ENCODE data around the gene MAP4K2. TPM values are rescaled to one million over a fixed set of nuclear protein-coding genes. Genes with fewer than 3 reads are reported as not detected.
A peak's percentile ranks its signal among the peaks of the same experiment; 100 is the strongest.
"Not testable (repeated sequence)": the region's sequence is repeated elsewhere in the genome, so short reads cannot be mapped to it uniquely, and the experiment has no call there.

The MAP4K2 gene
- total RNA-seq, 1 donor: 70.8 TPM

DNA sequence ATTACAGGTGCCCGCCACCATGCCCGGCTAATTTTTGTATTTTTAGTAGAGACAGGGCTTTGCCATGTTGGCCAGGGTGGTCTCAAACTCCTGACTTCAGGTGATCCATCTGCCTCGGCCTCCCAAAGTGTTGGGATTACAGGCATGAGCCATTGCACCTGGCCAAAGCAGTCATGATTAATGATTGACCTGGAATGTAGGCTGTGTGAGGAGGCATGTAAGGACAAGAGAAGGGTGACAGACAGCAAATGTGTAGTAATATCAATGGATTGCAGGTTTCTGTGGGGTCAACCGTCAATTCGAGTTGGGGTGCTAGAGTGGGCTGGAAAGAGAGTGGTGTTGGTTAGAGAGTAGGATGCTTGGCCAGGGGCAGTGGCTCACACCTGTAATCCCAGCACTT, 12.4 kb upstream of the MAP4K2 start:
- DNase-seq (ENCODE audit: low read depth in 2 of 3, low spot score in 2 of 3): not testable (repeated sequence)

DNA sequence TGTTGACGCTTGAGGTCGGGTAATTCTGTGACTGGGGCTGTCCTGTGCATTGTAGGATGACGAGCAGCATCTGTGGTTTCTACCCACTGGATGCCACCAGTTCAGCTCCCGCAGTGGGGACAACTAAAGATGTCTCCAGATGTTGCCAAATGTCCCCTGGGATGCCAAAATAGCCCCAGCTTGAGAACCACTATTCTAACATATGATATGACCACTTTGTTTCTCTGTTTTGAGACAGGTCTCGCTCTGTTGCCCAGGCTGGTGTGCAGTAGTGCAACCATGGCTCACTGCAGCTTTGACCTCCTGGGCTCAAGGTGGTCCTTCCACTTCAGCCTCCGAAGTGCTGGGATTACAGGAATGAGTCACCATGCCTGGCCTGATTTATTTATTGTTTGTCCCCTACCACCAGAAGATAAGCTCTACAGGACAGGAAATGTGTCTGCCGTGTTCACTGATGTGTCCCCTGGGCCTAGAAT, 11.7 kb upstream of the MAP4K2 start:
- DNase-seq (ENCODE audit: low read depth in 2 of 3, low spot score in 2 of 3): no peak

DNA sequence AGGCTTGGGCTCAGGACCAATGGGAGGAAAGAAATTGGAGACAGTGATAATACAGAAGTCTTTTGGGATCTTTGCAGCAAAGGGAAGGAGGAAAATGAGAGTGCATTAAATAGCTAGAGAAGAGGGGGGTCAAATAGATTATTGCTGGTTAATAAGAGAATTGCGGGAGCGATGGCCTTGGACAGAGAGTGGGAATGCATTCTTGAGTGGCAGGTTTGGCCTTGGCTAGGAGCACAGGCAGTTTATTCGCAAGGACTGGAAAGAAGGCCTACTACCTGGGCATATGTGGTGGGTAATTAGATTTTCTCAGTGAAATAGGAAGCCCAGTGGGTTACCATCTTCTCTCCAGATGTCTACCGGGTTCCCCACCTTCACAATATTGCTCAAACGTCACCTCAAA, 10.8 kb upstream of the MAP4K2 start:
- no peak for DNase-seq (ENCODE audit: low read depth in 2 of 3, low spot score in 2 of 3)

DNA sequence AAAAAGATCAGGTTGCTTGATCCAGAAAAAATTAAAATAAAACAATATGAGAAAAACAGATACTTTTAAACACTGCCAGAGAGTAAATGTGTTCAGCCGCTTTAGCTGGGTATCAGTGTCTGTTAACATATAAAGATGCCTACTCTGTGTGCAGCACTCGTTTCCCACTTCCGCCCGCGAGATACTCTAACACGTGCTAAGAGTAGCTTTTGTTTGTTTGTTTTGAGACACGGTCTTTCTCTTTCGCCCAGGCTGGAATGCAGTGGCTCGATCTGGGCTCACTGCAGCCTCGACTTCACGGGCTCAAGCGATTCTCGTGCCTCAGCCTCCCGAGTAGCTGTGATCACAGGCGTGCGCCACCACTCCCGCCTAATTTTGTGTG, 7.9 kb upstream of the MAP4K2 start:
- DNase-seq (ENCODE audit: low read depth in 2 of 3, low spot score in 2 of 3): peak in 1 of 3 donors; percentile 63

DNA sequence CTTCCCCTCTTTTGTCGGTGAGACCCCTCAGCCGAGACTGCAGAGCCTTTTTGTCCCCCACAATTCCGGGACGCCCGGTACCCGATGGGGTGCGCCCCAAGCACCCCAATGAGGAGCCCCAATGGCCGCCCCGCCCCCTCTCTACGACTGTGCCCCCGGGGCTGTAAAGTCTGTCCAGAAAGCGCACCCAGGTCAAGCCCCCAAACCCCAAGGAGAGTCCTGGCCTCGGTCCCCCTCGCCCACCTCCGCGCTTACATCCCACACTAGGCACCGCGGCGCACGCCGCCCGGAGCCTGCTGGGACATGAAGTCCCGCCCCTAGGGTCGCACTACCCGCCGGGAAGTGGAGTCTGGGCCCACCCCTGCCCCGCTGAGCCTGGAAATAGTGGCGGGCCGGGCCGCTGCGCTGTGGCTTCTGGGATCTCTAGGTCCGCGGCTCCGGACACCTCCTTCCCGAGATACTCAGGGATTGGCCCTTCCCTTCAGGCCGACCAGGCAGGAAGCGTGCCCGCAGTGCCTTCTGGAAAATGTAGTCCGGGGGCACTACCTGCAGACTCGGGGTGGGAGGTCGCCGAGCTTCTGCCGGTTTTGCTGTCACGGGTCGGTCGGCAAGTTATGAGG, 7.4 kb upstream of the MAP4K2 start, which contains the start of gene MEN1:
MEN1 (minus strand) TSS at position 281 of the 620 bp plus-strand sequence. CDS start 442 bp downstream, outside the sequence.
- DNase-seq (ENCODE audit: low read depth in 2 of 3, low spot score in 2 of 3): peak; percentile 44 to 94 (median 89)

DNA sequence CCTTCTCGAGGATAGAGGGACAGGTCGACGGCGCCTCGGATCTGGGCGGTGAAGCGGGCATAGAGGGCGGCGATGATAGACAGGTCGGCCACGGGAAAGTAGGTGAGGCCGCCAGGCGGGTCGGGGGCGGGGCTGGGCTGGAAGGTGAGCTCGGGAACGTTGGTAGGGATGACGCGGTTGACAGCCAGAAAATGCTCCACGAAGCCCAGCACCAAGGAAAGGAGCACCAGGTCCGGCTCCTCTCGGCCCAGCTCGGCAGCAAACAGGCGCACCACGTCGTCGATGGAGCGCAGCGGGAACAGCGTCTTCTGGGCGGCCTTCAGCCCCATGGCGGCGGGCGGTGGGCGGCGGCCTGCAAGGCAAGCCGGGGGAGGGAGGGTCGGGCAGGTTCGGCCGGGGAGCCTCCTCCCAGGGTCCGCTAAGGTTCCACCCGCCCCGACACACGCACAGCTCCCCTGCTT, 6.8 kb upstream of the MAP4K2 start:
- peak in 1 of 3 donors; percentile 22 for DNase-seq (ENCODE audit: low read depth in 2 of 3, low spot score in 2 of 3)

DNA sequence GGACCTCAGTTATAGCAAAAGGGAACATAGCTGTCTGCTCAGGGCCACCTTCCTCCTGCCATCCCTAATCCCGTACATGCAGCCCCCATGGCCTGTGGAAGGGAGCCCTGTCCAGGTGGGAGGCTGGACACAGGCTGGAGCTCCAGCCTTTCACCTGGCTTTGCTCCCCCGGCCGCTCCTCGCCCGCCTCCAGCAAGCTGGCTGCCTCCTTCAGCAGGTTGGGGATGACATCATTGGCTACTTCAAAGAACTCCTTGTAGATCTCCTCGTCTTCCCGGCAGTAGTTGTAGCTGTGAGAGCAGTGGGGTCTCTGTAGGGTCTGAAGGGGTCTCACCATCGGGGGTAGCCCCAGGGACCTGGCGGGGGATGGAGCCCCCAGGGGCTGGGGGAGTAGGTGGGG, 2.5 kb upstream of the MAP4K2 start:
- no peak for DNase-seq (ENCODE audit: low read depth in 2 of 3, low spot score in 2 of 3)

DNA sequence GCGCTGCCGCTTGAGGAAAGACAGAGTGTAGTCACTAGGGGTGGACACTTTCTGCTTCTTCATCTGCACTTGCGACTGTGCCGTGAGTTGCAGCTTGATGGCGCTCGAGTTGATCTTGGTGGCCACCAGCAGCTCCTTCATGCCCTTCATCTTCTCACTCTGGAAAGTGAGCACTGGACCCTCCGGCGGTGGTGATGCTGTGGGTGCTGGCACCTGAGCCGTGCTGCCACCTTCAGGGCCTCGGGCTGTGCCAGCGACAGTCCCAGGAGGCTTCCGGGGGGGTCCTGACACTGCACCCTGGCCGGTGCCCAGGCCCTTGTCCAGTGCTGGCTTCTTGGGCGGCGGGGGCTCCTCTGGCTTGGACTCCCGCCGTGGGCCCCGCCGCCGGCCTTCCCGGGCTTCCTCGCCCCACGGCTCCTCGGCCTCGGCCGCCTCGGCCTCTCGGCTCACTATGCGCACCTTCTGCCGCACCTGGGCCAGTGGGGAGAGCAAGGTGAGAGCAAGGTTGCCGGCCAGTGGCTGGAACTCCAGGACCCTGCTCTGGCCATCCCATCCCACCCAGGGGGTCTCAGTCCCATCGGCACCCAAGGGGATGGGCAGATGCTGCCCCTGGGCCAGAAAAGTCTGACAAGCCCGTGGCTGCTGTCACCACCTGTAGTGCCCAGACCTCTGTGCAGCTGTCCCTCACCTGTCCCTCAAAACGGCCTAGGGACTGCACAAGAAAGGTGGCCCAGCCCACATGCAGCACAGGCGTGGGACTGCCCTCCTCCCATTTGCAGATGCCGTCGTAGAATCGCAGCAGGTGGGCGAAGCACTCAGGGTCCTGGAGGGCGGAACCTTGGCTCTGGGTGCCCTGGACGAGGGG, 1.6 kb upstream of the MAP4K2 start:
- DNase-seq (ENCODE audit: low read depth in 2 of 3, low spot score in 2 of 3): no peak

DNA sequence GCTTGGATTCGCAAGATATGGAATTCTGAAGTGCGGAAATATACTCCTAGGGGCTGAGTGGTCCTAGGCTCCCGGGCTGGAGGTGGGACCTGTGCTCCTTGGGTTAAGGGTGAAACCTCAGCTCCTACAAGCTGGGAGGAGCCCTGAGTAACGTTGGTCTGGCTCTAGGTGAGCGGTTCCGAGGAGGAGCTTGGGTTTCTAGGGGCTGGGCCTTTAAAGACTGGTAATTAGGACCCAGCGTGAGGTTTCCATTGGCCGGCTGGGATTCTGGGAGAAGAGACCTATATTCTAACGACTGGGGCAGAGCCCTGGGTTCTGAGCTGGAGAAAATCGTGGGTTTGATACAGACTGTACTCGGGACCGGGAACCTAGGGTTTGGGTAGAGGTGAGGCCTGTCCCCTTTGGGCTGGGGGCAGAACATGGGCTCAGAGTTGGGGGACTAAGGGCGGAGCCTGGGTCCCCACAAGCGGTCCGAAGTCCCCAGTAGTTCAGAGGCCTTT, 882 bp upstream of the MAP4K2 start:
- DNase-seq (ENCODE audit: low read depth in 2 of 3, low spot score in 2 of 3): no peak

DNA sequence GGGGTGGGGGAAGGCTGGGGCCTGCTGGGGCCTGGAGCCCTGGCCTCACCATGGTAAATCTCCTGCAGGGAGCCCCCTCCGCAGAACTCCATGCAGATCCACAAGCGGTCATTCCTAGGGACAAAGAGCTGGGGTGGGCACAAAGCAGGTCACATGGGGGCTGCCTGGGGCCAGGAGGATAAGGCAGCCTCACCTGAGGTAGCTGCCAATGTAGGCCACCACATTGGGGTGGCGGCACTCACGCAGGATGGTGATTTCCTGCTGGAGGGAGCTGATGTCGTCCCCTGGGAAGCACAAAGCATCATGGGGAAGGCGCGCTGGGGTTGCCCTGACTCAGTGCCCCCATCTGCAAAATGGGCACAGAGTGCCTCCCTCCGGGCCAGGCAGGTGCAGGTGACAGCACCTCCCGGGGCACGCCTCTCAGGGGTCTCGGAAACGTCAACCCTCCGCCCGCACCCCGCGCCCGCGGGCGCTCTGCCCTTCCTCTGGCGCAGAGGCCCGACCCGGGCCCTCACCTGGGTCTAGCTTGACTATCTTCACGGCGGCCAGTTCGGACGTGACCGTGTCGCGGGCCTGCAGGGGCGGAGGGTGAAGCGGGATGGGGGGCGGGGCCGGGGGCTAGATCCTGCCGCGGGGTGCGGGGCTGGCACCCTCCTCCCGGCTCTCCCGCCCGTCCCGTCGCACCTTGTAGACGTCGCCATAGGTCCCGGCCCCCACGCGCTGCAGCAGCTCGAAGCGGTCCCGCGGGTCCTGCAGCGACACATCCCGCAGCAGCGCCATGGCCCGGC, 450 bp downstream of the MAP4K2 start:
- no peak for DNase-seq (ENCODE audit: low read depth in 2 of 3, low spot score in 2 of 3)

DNA sequence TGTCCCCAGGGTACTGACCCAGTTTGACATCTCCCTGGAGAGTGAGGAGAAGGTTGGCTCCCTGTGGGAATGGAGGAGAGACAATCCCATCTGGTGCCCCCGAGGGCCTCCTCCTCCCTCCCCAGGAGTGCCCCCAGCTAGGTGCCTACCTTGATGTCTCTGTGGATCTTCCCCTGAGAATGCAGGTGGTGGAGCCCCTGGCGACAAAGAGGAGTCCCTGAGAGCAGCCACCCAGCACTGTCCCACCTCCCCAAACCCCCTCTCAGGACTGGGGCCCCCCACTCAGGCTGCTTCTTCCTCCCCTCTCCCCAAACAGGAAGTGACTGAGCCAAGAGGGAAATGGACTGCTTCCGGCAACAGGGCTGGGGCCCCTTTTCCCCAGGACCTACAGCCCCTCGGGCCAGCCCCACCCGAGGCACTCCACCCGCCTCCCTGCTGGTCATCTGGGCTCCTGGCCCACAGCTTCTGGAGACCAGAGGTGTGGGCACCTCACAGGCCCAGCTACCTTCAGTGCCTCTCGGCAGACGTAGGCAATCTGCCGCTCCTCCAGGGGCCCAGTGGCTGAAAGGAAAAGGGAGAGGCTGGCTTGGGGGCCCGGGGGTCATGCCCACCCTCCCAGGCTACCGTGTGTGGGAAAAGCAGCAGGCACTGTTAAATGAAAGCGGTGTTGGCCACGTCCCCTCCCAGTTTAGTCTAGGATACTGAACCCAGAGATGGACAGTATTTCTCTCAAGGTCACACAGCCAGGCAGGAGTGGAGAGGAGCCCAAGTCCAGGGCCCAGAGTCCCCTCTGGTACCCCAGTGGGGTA, 1.2 kb downstream of the MAP4K2 start:
- no peak for DNase-seq (ENCODE audit: low read depth in 2 of 3, low spot score in 2 of 3)

DNA sequence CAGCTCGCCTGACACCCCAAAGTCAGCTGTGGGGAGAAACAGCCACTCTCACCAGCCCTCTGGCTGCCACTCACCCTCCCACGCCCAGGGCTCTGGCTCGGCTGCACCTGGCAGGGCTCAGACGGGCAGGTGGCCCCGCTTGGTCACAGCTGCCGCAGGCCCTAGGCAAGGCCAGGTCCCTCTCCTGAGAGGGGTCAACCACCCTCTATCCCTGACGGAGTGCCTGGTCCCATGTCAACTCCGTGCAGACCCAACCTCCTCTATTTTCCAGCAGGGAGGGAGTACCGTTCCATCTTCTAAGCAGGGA, 1.9 kb downstream of the MAP4K2 start:
- DNase-seq (ENCODE audit: low read depth in 2 of 3, low spot score in 2 of 3): no peak

DNA sequence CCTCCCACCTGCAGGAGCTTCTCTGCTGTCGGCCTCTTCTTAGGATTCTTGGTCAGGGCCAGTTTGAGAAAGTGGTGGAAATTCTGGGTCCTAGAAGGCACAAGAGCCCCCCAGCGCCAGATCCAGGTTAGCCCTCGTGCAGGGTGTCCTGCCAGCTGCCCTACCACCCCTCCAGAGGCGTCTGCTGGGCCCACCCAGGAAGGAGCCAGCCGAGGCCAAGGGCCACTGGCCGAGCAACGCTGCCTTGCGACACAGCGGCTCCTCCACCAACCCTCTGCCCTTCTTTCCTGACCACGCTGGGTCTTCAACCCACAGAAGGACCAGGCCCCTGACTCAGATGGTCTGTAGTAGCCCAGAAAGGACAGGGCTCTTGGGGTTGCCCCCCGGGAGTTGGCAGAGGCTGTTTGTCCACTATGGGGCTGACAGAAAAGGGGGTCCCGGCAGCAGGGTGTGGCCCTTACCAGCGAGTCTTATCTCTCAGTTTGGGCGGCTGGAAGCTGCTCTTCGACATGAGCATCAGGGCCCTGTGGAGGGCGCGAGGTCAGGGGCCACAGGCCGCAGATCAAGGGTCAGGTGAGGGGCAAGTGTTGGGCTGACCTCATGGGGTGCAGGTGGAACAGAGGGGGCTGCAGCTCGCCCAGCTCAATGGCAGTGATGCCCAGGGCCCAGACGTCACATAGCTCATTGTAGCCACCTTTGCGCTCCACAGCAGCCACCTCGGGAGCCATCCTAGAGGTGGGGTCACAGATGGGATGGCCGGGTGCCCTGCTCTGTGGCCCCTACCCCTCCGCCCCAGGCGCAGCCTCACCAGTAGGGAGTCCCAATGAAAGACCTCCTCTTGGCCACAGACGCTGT, 2.5 kb downstream of the MAP4K2 start:
- DNase-seq (ENCODE audit: low read depth in 2 of 3, low spot score in 2 of 3): no peak

DNA sequence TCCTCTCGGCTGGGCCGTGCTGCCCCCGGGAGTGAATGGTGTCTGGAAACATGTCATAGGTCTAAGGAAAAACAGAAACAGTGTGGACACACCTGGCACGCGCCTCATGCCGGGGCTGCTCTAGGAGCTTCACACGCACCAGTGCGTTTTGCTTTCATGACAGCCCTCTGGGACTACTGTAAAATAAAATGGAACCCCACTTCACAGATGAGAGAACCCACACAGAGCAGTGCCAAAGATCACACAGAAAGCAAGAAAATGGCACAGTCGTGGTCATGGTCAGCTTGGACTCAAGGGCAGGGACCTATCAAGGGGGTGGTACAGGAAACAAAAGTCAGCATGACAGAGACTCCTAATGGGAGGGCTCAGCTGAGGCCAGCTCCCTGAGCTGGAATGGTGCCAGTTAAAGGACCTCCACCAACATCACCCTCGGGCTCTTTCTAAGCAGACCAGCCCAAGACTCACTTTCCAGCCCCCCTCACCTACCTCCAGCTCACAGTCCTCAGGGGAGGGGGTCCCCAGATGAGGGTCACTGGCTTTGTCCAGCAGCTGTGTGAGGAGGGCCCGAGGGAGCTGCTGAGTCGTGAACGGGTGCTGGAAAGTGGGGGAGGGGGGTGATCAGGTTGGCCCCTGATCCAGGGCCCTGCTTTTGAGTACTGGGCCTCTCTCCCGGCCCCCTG, 3.3 kb downstream of the MAP4K2 start:
- DNase-seq (ENCODE audit: low read depth in 2 of 3, low spot score in 2 of 3): no peak

DNA sequence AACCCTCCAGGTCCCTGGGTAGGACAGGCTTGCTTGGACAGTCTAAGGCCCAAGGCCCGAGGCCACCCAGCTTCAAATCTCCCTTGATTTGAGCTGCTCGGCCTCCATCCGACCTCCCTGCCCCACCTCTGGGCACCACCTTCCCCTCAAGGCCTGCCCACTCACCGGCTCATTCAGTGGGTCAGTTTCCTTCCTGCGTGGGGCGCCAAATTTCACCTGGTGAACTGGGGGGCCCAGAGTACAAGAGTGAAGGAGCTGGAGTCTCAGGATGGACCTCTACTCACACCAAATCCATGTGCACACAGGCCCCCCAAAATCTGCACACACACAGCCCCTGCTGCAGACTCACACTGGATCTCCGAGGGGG, 3.8 kb downstream of the MAP4K2 start:
- no peak for DNase-seq (ENCODE audit: low read depth in 2 of 3, low spot score in 2 of 3)

DNA sequence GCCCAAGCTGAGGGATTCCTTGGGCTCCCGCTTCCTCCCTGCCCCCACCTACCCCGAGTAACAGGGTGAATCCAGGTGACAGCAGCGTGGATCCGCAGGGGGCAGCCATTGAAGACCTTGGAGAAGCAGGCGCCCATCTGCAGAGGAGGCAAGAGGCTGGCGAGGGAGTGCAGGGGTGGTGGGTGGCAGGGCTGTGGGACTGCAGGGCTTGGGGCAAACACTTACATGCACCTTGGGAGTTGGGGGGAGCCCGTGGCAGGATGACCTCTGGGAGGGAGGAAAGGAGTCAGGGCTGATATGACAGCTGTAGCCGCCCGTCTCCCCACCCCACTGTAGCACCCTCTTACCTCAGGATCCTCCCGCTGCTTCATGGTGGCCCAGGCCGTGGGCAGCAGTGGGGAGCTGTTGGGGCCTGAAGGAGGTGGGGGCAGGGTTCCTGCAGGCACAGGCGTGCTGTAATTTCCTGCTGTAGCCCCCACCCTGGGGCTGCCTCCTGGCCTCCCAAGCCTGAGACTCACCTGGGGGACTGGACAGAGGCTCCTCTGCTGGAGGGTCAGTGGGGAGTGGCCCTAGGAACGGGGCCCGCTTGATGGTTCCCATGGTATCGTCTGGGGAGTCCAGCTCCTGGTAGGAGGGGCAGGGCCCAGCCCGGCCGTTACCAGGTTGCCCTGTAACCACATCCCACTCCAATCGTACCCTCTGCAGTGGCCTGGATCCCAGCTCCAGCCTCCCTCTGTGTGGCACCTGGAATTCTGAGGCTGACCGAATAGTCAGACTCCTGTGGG, 6.1 kb downstream of the MAP4K2 start:
- no peak for DNase-seq (ENCODE audit: low read depth in 2 of 3, low spot score in 2 of 3)

DNA sequence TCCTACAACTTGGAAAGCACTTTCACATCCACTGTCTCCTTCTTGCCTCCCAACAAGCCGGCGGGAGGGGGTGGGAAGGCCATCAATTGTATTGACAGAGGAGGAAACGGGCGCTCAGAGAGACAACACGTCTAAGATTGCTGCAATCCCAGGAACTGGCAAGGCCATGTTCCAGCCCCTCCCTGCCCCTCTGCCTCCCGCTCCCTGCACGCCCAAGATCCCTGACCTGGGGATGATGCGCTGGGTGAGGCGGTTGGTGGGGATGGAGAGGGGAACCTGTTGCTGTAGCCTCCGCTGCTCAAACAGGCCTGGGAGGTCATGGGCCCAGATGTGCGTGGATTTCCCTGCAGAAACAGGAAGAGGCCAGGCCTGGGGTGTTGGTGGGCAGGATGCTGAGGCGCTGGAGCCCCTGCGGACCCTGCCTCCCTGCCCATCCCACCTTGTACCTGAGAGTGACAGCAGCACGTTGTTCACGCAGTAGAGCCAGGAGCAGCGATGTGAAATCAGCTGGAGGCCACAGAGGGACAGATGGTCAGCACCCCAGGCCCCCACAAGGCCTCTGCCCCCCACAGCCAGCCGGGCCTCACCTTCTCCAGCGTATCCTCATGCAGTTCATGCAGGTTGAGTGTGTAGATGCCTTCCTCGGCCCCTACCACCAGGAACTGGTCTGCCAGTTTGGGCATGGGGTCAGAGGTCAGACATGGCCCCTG, 6.8 kb downstream of the MAP4K2 start:
- no peak for DNase-seq (ENCODE audit: low read depth in 2 of 3, low spot score in 2 of 3)
